Measurements from ENCODE around the gene TIGD4. TPM values are rescaled to one million over a fixed set of nuclear protein-coding genes. Genes with fewer than 3 reads are reported as not detected.

TIGD4 gene
- total RNA-seq = 1.0 TPM
- long read RNA-seq, partial matches to known transcripts = 0 of 2 reads
- long read RNA-seq, other reads (novel, unspliced or antisense) = 2 of 2 reads

DNA sequence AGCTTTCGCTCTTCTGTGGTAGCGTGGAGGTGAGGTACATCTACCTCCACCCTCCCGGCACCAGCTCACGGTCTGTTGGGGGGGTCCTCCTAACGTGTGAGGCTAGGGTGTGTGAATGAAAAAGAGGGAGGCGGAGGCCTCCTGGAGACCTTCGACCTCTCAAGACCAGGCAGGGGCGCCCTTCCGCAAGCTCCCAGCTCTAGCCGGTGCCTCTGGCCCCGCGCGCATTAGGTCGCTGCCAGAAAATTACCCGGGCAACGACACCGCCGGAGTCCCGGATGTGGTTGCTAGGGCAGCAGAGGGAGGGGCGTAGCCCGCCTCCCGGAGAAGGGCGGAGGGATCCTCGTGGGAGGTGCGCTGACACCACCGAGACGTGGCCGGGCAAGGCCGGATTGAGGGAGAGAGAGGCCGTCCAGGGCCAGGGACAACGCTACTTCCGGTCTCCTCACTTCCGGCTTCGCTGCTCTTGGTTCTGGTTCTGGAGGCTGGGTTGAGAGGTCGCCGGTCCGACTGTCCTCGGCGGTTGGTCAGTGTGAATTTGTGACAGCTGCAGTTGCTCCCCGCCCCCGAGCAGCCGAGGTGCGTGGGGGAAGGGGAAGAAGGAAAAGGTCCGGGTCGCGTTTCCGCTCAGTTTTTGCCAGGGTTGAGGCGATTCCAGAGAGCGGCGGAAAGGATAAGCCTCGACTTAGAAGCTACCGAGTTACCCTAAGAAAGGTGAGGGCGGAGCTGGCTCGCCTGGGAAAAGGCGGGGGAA, at the start of gene TIGD4, which contains the start of gene ARFIP1:
TIGD4 (minus strand) TSS at position 218 of the 754 bp plus-strand sequence. CDS start 8,726 bp downstream, outside the sequence.
ARFIP1 (plus strand) TSS at position 442 of the 754 bp plus-strand sequence. CDS start 49,680 bp downstream, outside the sequence.
- H3K9me3 ChIP-seq = no peaks in the 10 kb centered on the region
- H3K27me3 ChIP-seq (ENCODE audit: low read depth) = no peaks in the 10 kb centered on the region
- DNase-seq (peak; percentile 98), ATAC-seq (peak; percentile 100)
- H3K36me3 ChIP-seq = no peaks in the 10 kb centered on the region
- peaks cover 32% of the 10 kb centered on the region for H3K4me1 ChIP-seq
- H3K4me3 ChIP-seq = peak within 1 kb of the TSS; percentile 77
- TF ChIP-seq, protein P1, sequence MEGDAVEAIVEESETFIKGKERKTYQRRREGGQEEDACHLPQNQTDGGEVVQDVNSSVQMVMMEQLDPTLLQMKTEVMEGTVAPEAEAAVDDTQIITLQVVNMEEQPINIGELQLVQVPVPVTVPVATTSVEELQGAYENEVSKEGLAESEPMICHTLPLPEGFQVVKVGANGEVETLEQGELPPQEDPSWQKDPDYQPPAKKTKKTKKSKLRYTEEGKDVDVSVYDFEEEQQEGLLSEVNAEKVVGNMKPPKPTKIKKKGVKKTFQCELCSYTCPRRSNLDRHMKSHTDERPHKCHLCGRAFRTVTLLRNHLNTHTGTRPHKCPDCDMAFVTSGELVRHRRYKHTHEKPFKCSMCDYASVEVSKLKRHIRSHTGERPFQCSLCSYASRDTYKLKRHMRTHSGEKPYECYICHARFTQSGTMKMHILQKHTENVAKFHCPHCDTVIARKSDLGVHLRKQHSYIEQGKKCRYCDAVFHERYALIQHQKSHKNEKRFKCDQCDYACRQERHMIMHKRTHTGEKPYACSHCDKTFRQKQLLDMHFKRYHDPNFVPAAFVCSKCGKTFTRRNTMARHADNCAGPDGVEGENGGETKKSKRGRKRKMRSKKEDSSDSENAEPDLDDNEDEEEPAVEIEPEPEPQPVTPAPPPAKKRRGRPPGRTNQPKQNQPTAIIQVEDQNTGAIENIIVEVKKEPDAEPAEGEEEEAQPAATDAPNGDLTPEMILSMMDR (IDR thresholded peaks at IDR 0.05) = peak; percentile 37
- intact Hi-C loops (cut with DNase I) = no loop called here
- H3K27ac ChIP-seq = peak within 1 kb of the TSS; percentile 88

DNA sequence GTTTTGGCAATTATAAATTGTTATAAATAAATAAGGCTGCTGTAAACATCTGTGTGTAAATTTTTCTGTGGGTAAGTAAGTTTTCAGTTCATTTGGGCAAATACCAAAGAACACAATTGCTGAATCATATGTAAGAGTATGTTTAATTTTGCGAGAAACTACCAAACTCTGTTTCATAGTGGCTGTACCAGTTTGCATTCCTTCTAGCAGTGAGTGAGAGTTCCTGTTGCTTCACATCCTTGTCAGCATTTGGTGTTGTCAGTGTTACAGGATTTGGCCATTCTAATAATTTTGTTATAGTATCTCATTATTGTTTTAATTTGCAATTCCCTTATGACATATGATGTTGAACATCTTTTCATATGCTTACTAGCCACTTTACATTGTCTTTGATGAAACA, 48.6 kb upstream of the TIGD4 start:
- no peak for ATAC-seq
- TF ChIP-seq, protein P1 (IDR thresholded peaks at IDR 0.05) = no peak
- no peak overlapping the region for H3K4me3 ChIP-seq

DNA sequence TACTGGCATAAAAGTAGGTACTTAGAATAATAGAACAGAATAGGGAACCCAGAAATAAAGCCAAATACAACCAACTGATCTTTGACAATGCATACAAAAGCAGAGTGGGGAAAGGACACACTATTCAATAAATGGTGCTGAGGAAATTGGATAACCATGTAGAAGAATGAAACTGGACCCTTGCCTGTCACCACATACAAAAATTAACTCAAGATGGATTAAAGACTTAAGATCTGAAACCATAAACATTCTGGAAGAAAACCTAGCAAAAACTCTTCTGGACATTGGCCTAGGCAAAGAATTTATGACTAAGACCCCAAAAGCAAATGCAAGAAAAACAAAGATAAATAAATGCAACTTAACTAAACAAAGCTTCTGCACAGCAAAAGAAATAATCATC, 45.8 kb upstream of the TIGD4 start:
- Histone ChIP-seq H3K27ac (no peak overlapping the region), H3K36me3 (no peaks in the 10 kb centered on the region), H3K9me3 (peaks cover 12% of the 10 kb centered on the region), H3K4me3 (no peak overlapping the region), H3K4me1 (no peaks in the 10 kb centered on the region), H3K27me3 (ENCODE audit: low read depth) (no peaks in the 10 kb centered on the region)
- intact Hi-C loops (cut with DNase I) = no loop called here
- ATAC-seq (no peak), DNase-seq (no peak)
- TF ChIP-seq, protein P1 (IDR thresholded peaks at IDR 0.05) = no peak

More for the DNA sequence above, 48.6 kb upstream of the TIGD4 start:
- Histone ChIP-seq H3K36me3 (peaks cover 8% of the 10 kb centered on the region), H3K27me3 (ENCODE audit: low read depth) (no peaks in the 10 kb centered on the region), H3K27ac (no peak overlapping the region), H3K9me3 (peaks cover 12% of the 10 kb centered on the region), H3K4me1 (no peaks in the 10 kb centered on the region)
- DNase-seq = no peak
- intact Hi-C loops (cut with DNase I) = no loop called here

DNA sequence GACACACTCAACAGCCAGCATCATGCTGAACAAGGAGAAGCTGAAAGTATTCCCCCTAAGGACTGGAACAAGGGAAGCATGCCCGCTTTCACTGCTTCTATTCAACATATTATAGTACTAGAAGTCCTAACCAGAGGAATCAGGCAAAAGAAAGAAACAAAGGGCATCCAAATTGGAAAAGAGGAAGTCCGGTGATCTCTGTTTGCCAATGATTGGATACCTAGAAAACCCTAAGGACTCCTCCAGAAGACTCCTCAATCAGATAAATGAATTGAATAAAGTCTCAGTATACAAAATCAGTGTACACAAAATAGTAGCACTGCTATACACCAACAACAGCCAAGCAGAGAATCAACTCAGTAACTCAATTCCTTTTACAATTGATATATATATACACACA, 45.0 kb upstream of the TIGD4 start:
- intact Hi-C loops (cut with DNase I) = no loop called here
- peaks cover under 1% of the 10 kb centered on the region for H3K36me3 ChIP-seq
- no peaks in the 10 kb centered on the region for H3K4me1 ChIP-seq

DNA sequence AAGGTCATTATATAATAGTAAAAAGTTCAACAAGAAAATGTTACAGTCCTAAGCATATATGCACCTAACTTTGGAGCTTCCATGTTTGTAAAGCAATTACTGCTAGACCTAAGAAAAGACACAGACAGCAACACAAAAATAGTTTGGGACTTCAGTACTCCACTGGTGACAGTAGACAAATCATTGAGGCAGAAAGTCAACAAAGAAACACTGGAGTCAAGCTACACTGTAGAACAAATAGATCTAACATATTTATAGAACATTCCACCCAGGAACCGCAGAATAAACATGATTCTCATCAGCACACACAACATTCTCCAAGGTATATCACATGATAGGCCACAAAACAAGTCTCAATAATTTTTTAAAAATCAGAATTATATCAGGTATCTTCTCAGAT, 42.8 kb upstream of the TIGD4 start:
- no peak overlapping the region for H3K4me3 ChIP-seq
- no peaks in the 10 kb centered on the region for H3K27me3 ChIP-seq (ENCODE audit: low read depth)
- no peak overlapping the region for H3K27ac ChIP-seq
- peaks cover 3% of the 10 kb centered on the region for H3K36me3 ChIP-seq
- no peak for DNase-seq
- intact Hi-C loops (cut with DNase I) = no loop called here
- ATAC-seq = no peak
- peaks cover 4% of the 10 kb centered on the region for H3K4me1 ChIP-seq
- TF ChIP-seq, protein P1 (IDR thresholded peaks at IDR 0.05) = no peak
- peaks cover 6% of the 10 kb centered on the region for H3K9me3 ChIP-seq

More for the DNA sequence above, 45.0 kb upstream of the TIGD4 start:
- DNase-seq (no peak), ATAC-seq (no peak)
- TF ChIP-seq, protein P1 (IDR thresholded peaks at IDR 0.05) = no peak
- Histone ChIP-seq H3K27me3 (ENCODE audit: low read depth) (no peaks in the 10 kb centered on the region), H3K4me3 (no peak overlapping the region), H3K27ac (no peak overlapping the region), H3K9me3 (peaks cover 12% of the 10 kb centered on the region)

All from lower lobe of right lung (tissue), 2 donors.